HepG2 (cell line): ENCODE data around the gene EMCN.

Experiments used
- CTCF ChIP-seq: sonication (generic); formaldehyde crosslinking; IDR thresholded peaks from 2 replicates; pipeline ENCODE4 v1.5.0; 2020; ENCODE audit warnings: mild to moderate bottlenecking, missing genetic modification reagents, moderate library complexity
- EZH2 ChIP-seq: conservative IDR thresholded peaks from 2 replicates; pipeline ENCODE4 v1.6.1; 2012; ENCODE audit warnings: mild to moderate bottlenecking, low read depth, low read length, moderate library complexity
- KDM6A ChIP-seq: IDR thresholded peaks from 2 replicates; pipeline ENCODE4 v1.6.1; 2016; ENCODE audit warnings: low read depth
- RXRA ChIP-seq: sonication (generic); formaldehyde crosslinking; IDR thresholded peaks from 2 replicates; pipeline ENCODE4 v1.5.1; 2020; ENCODE audit warnings: missing genetic modification reagents
- SALL2 ChIP-seq: sonication (generic); formaldehyde crosslinking; IDR thresholded peaks from 2 replicates; pipeline ENCODE4 v1.8.1; 2023; ENCODE audit warnings: mild to moderate bottlenecking, missing genetic modification reagents, inconsistent platforms
- TBP ChIP-seq: sonication (generic); formaldehyde crosslinking; IDR thresholded peaks from 2 replicates; pipeline ENCODE4 v1.5.0; 2020; ENCODE audit warnings: missing genetic modification reagents
- ZBTB44 ChIP-seq: sonication (generic); formaldehyde crosslinking; IDR thresholded peaks from 2 replicates; pipeline ENCODE4 v1.4.0; 2020; ENCODE audit warnings: missing genetic modification reagents
- ZFX ChIP-seq: sonication (generic); formaldehyde crosslinking; IDR thresholded peaks from 2 replicates; pipeline ENCODE4 v1.4.0; 2020; ENCODE audit warnings: mild to moderate bottlenecking, low read depth, missing genetic modification reagents, moderate library complexity
- ZNF747 ChIP-seq: sonication (generic); formaldehyde crosslinking; IDR thresholded peaks from 2 replicates; pipeline ENCODE4 v1.8.1; 2023; ENCODE audit warnings: missing genetic modification reagents, mild to moderate bottlenecking, borderline replicate concordance
- ZSCAN30 ChIP-seq: sonication (generic); formaldehyde crosslinking; IDR thresholded peaks from 2 replicates; pipeline ENCODE4 v1.5.0; 2020; ENCODE audit warnings: mild to moderate bottlenecking, missing genetic modification reagents

GRCh38 chr4:100508691-100509090 is 9.1 kb downstream of the EMCN start:
- TF ChIP-seq KDM6A, result no peak
- no peak for TF ChIP-seq CTCF
- no peak for TF ChIP-seq RXRA (CRISPR knock-in tag)
- no peak for TF ChIP-seq TBP (CRISPR knock-in tag)
- TF ChIP-seq ZBTB44, result no peak
- TF ChIP-seq EZH2, result no peak
- TF ChIP-seq ZSCAN30 (CRISPR knock-in tag), result no peak
- no peak for TF ChIP-seq ZNF747 (CRISPR knock-in tag)
- no peak for TF ChIP-seq SALL2 (CRISPR knock-in tag)
- TF ChIP-seq ZFX (CRISPR knock-in tag), result no peak
